Stimulated activated CD4-positive, alpha-beta T cell treated with anti-CD3 and anti-CD28 coated beads, Interleukin-1b, Interleukin-23, amount 100 ng/mL, for 24 hours (primary cell): ENCODE results near the gene KCNMA1.

Experiments
- DNase-seq, 4 experiments: peaks; one replicate each; pipeline ENCODE4 v3.0.0-alpha.2; 2020; ENCODE audit warnings: low read depth in 4 of 4, low spot score in 1 of 4

KCNMA1 gene

DNA sequence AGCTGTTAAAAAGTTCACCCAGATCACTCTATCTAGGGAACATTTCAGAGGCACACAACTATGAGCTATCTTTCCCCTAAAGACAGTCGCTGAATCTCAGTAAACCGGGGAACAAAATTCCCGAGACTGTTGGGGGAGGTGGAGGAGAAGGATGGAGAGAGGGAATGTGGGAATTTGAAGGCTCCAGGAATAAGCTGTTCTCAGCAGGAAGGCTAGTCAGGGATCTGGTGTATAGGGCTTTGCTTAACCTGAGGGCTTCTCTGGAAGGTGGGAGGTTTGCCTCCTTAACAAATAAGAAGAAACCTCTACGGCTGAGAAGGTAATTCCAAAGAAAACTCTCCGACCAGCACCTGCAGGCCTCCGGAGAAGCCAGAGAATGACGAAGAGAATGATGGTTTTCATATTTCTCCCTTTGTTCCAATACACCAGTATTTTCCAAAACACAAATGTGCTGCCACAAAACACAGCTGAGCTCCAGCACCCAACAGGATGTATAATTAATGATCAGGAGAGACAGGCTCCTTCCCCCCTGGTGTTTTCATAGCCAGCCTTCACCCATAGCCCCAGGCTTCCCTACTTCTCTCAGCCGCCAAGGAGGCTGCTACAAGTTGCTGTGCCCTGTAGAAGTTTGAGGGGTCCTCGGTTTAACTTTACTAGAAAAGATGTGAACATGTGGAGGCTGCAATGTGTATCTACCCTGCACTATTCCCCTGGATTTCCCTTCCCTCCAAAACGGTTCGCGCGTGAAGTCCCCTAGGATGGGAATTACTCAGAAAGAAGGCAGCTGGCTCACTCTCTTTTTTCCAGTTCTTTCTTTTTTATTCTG is 2.0 kb downstream of the KCNMA1 start:
- DNase-seq: no peak

DNA sequence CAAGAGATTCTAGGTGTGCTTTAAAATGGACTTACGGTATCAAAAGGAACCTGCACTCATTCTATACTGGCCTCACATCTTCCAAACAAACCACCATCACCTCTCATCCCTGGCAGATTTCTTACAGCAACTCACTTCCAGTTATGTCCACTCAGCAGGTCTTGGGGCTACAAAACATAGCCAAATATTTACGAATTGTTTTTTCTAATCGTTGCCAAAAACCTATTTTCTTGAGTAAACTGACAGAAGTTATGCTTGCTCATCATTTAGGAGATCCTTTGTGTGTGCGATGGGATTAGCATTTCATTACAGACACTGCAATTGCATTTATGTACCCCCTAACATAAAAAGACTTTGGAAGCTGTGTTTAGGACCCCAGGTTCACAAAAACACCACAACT is 2.7 kb downstream of the KCNMA1 start:
- DNase-seq: no peak

DNA sequence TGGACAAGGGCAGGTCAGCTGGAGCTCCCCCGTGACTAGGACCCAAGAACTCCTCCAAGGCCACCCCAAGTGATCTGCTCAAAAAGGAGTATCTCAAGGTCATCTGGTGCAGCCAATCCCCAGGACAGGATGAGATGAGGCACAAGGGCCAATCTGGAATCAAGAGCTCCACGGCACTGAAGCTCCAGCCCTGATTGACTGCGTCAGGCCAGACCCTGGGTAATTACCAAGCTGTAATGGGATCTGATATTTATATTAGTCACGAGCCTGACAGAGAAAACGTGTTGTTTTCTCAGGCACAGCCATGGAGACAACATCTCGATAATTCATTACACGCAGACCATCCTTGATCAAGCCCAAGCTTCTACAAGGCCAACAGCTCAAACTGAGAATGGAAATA is 4.2 kb downstream of the KCNMA1 start:
- DNase-seq: no peak

DNA sequence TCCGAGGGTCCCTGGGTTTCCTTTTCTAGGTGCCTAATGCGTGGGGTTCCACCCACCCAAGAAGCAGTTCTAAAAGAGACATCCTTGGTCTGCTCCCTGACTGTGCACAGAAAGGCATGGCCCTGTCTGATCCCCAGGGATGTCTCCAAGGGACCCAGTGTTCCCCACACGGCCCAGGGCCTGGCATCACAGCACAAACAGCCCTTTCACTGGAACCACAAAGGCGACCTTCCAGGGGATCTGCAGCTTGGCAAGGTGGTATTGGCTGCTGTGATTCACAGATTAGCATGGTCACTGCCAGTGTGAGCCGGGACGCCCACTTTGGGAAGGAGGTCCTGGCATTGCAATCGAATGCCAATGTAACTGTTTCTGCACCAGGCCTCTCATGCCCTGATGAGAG is 6.4 kb downstream of the KCNMA1 start:
- no peak for DNase-seq

DNA sequence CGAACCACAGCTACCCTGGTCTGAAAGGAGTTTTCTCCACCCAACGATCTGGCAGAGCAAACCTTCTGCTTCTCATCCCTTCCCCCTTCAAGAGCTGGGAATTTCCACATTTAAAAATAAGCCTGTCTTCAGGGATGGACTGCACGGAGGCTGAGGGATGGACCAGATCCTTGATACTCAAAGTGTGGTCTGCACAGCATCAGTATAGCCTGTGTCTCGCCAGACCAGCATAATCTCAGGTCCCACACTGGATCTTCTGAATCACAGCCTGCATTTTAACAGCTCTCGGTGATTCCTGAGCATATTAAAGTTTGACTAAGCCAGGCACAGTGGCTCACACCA is 7.1 kb downstream of the KCNMA1 start:
- DNase-seq: no peak

DNA sequence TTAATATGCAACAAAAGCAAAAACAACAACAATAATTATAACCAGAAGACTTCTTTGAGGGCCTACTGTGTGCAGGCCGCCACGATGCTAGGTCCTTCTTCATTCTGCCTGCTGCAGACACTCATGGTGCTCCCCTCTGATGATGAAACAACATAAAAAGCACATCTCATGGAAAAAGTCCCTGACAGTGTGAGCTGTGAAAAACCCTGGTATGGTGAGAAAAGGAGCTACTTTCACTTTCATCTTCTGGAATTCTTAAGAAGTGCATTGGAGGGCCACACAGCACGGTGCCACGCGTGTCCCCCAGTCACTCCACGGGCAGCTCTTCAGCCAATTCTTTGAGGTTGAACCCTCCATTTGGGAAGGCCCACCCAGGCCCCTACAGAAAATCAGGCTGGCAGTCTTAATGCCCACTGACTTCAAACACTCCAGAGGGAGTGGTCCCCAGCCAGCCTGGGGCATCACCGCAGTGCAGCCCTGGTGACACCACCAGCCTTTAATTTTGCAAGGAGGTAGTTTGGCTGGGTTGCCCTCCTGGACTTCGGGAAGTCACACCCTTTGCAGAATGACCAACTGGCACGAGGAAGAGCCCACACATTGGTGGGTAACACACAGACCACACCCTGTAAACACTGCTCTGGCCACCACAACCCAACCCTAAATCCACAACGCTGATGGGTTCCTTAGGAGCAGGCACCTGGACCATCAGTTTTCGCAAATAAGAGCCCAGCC is 7.7 kb downstream of the KCNMA1 start:
- DNase-seq: no peak

DNA sequence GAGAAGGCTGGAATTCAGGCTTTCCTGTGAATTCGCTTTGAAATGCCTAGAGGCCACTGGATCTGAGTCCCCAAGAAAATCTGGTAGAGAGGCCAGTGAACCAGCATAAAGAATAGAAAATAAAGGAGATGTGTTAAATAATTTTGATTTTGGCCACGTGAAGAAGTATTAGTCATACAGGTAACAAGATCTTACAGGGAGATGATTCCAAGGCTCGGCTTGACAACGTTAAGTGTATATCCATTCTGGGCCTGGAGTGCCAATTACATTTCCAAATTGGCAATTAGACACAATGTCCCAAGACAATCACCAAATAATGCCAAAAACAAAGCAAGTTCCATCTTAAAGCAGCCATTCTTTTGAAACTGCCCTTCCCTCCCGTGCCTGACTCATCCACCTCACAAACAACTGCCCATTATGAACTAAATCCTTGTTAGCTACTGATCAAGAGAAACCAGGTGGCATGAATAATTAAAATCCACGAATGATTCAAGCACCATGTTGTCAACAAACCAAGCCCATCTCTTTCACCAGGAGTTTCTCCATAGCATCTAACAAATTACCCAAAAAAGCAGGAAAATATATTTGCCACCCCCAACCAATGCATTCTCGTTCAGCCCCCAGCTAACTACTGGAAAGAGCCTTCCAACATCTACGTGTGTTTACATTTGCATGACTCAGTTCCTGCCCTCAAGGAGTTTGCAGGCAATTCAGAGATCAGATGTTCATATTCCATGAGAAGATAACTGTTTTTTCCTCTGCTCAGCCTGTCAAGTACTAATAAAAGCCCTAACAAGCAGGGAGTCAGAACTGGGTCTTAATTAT is 8.5 kb downstream of the KCNMA1 start:
- DNase-seq: no peak

DNA sequence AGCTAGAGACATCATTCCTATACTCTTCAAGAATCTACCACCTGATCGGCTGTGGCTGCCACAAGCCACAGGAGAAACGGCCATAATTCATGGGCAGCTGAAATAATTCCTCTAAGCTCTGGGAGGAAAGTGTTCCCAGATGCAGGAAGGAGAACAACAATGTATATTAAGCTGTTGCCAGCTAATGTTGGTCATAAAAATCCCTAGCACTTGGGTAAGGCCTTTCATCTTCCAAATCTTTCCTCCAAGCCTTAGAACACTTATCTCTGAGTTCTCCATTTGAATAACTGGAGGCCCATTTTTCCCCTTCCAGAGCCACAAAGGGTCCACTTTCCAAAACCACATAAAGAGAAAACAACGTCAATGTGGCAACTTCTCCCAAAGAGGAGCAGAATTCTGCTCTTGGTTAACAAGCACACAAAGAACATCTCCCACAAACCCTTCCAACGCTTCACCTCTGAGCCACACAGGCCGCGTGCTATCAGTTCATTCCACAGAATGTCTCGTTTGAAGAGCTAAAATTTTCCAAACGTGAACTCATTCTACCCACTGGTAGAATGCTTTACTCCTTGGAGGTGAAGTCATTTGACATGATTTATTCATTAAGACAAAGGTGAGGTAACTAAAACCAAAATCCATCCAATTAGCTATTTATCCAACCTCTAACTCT is 11.2 kb downstream of the KCNMA1 start:
- no peak for DNase-seq

DNA sequence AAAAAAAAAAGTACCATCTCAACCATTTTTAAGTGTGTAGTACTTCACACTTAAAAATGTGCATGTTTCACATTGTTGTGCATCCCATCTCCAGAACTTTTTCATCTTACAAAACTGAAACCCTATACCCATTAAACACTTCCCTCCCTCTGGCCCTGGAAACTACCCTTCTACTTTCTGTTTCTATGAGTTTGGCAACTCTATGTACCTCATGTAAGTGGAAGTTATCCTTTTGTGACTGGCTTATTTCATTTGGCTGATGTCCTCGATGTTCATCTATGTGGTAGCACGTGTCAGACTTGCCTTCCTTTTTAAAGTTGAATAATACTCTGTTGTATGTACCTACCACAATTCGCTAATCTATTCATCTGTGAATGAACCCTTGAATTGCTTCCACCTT is 12.2 kb downstream of the KCNMA1 start:
- no peak for DNase-seq

DNA sequence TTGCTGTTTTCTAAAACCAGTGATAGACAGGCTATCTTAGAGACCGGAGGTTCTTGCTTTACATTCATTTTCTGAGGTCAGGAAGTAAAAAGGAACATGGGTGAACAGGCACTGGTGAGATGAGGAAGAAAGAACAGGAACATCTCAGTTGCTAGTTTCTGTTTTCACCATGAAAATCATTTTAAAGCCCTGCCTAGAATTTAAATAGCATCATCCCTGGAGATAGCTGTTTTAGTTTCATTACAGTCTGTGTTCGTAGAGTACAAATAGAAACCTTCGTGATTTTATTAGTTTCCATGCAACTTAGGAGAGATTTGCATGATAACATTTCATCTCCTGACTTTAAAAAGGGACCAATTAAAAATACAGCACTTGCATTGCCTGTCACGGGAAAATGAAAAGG is 14.7 kb downstream of the KCNMA1 start:
- no peak for DNase-seq

DNA sequence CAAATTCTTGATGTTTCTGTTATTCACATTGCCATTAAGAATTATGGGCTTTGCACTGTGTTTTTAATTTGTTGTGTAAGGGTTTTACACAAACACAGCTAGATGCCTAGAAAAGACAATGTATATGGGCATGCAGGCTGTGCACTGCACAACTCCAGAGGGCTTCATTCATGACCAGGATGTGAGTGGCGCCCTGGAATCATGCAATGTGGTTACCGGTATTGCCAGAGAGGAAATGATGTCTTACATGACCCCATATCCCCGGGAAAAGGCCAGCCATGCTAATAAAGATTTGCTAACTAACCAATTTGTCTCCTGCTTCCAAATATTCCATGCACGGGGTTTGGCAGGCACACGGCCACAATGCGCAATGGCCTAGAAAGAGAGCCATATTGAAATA is 16.9 kb downstream of the KCNMA1 start:
- DNase-seq: no peak

DNA sequence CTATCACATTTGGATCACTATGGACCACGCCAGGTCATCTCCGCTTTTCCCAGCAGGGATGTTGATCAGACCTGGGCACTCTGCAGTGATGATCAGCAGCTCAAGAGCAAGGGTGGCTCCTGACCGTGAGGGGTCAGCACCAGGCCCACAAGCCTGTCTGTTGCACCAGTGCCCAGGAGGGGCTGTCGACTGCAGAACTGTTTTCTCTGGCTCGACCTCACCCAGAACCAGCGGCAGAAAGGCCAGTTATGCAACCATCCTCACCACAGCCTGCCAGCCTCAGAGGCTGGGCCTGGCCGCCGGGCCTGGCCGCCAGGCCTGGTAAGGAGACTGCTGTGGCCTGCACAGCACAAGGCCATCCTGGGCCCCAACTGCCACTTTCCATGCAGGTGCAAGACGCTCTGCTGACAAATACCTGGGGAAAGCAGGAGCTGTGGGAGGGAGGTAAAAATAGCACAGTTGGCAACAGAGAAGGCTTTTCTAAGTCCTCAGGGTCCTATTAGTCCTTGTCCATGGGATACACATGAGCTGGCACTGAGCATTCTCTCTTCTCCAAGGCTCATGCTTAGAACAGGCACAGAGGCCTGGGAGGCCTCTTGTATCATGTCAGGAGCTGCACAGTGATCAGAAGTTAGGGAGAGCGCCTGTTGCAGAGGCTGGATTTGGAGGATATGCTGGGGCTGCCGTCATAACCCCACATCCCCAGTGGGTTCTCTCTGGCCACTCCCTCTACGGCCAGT is 17.5 kb downstream of the KCNMA1 start:
- no peak for DNase-seq

DNA sequence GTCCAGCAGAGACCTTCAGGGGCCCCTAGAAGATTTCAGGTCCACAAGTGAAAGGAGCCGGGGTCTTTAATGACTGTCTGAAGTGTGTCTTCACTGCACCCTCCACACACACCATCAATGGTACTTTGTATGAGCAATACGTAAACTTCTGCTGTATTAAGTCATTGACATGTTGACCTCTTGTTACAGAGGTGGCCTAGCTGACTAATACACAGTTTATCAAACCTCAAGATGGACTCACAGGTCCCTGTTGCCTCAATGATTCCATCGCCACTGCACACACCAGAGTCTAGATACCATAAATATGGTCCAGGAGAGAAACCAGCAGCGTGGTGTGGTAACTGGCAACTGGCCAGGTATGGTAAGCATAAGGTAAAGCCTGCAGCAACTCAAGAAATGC is 19.5 kb downstream of the KCNMA1 start:
- DNase-seq: no peak

DNA sequence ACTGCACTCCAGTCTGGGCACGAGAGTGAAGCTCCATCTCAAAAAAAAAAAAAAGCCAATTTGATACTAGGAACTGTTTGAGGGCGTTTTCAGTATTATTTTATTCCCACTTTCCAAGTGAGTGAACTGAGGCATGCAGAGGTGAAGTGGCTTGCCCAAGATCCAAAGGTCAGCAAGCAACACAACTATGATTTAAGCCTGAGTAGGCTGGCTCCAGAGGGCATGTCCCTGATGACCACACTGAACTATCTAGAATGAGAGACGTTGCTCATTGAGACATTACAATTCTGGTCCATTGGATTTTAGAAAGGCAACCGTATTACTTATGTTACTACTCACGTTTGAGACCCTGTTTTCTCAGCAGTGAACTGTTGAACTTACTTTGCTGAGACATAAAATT is 20.8 kb downstream of the KCNMA1 start:
- DNase-seq: no peak

DNA sequence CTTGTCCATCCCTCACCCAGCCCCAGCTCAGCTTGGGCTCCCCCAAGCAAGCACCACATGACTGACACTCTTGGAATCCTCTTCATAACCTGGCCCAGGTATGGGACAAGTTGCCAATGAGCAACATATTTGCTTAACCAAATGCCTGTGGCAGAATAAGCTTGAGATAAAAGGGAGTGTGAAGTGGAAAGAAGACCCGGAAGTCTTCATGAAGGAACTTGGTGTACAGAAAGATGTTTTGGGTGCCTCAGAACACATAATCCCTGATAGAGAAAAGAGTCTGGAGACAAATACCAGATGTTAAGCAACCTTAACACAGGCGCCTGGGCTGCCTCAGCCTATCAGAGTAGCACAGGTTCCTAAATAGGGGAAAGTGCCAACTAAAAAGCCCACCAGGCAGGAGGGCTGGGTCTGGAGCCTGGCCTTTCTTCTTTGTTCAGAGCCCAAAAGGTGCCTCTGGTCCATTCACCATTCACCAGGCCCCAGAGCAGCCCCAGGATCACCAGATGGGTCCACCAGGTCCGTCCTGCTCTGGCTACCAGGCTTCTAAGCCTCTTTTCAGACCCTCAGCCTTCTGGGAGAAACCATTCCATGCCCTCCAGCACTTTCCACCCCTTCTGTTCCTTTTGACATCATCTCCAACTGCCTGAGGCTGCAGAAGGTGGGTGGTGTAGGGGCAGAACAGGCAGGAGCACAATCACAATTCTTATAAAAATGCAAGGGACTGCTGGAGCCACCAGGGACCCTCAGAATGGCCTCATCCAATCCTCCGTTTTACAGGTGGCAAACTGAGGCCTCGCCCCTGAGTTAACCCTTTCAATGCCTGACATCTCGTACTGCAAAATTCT is 22.6 kb downstream of the KCNMA1 start:
- no peak for DNase-seq

DNA sequence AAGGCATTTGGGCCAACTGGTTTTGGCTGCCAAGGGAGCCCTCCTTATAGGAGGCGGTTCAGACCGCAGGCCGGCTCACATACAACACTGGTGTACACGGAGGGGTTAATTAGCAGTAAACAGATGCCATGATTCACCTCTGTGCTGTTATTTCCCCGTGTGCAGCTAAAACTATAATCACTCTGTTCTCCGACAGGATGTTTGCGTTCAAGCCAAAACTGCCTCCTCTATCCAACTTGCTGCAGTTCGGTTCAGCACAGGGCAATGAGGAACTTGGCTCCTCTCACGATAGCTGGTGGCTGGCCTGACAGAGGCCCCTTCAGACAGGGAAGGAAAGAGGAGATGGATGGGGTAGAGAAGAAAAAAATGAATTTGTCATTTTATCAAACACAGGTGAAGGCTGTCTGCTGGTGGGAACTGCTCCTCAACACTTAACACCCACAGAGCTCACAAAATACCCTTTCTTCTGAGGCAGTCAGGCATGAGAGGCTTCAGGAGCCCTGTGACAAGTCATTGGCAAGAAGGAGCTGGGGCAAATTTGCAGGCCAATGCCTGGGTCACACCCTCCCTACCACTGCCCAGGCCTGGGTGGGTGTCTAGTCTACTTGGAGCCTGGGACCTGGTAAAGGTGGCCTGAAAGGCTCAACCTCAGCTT is 24.0 kb downstream of the KCNMA1 start:
- no peak for DNase-seq

DNA sequence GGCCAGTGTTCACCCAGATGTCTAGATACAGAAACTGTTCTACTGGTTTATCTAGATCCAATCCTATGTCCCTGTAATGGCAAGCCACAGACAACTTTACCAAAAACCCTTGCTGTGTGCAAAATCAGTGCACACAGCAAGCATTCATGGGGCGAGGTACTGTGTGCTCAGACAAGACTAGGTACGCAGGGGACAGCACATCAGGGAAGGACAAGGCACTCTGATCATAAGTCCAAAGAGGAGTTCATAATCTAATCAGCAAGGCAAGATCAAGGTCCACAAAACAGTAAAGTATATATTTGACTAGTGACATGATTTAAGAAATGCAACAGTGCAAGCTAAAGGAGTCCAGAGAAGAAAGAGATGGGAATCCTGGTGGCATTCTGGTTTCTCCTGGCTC is 25.9 kb downstream of the KCNMA1 start:
- DNase-seq: no peak

DNA sequence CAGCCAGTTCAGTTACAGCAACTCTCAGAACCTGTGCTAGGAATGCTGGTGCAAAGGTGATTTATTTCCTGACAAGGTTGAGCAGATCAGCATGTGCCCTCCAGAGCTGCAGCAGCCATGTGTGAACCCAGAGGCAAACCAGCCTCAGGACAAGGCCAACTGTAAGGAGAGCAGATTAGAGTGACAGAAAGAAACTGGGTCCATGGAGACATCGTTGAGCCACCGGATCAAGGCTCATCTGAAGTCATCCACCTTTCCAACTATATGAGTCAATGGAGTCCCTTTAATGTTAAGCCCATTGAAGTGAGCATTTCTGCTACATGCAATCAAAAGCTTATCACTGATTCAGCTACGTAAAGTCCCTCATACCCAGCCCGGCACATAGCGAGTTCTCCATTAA is 26.4 kb downstream of the KCNMA1 start:
- DNase-seq: no peak

DNA sequence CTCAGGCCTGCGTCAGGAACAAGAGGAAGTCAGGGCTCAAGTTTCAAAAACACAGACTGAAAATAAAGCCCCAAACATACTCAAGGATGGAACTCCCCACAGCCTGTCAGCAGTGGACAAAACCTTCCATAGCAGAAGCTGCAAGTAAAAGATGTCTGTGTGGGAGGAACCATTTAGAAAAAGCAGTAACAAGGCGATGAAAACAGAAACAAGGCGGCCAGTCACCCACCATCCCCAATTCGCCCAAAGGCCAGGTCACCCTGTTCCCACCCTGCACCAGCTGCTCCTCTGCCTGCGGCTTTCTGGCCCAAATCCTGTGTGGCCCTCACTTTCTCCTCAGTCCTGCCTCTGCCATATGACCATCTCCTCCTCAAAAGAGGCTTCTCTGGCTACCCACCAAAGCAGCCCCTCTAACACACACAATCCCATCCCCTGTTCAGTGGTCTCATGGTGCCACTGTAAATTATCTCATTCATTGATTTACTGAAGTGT is 27.8 kb downstream of the KCNMA1 start:
- DNase-seq: no peak
